Measurements from ENCODE around the gene AHCY. TPM values are rescaled to one million over a fixed set of nuclear protein-coding genes. Genes with fewer than 3 reads are reported as not detected.
"Not testable (repeated sequence)": the region's sequence is repeated elsewhere in the genome, so short reads cannot be mapped to it uniquely, and the experiment has no call there.

Gene AHCY
- total RNA-seq, 1 donor from 2014 or later: 48.1 TPM

DNA sequence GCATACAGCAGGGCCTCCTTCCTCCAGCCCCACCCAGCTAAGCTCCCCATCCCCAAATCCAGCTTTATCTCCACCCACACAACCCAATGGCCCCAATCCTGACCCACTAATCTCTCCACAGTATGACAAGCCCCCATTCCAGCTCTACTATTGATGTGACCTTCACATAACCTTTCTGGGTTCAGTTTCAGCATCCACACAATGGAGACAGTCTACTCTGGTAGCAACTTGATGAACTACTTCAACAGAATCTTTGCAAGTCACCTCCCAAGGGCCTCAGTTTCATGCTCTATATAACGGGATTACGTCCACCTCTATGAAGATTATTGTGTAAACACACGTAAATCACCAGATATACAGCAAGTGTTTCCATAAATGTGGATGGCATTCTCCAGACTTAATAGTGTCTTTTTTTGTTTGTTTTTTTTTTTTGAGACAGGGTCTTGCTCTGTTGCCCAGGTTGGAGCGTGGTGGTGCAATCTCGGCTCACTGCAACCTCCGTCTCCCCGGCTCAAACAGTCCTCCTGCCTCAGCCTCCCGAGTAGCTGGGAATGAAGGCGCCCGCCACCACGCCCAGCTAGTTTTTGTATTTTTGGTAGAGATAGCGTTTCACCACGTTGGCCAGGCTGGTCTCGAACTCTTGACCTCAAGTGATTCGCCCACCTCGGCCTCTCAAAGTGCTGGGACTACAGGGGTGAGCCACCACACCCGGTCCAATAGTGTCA lies 1.4 kb downstream of the AHCY start:
- no peak for ATAC-seq
- intact Hi-C loops (cut with DNase I): no loop called here
- DNase-seq (ENCODE audit: low spot score): no peak

- ATAC-seq (no peak), DNase-seq (ENCODE audit: low spot score) (no peak)
- intact Hi-C loops (cut with DNase I): loop anchor here (1.0 kb wide), 1 partner anchor 42 kb away; no protein-coding TSS in a partner anchor
Observed at GRCh38 chr20:34300809-34301586, 2.2 kb downstream of the AHCY start.

- no peak for ATAC-seq
- DNase-seq (ENCODE audit: low spot score): no peak
- intact Hi-C loops (cut with DNase I): loop anchor here (1.0 kb wide), 1 partner anchor 41 kb away; no protein-coding TSS in a partner anchor
Observed at GRCh38 chr20:34300256-34300806, 2.8 kb downstream of the AHCY start.

GRCh38 chr20:34299556-34300255 lies 3.4 kb downstream of the AHCY start:
- no peak for DNase-seq (ENCODE audit: low spot score)
- ATAC-seq: no peak
- intact Hi-C loops (cut with DNase I): loop anchor here (1.0 kb wide), 1 partner anchor 40 kb away; no protein-coding TSS in a partner anchor

GRCh38 chr20:34298294-34298784 lies 4.8 kb downstream of the AHCY start:
- intact Hi-C loops (cut with DNase I); ATAC-seq; DNase-seq (ENCODE audit: low spot score): not testable (repeated sequence)

DNA sequence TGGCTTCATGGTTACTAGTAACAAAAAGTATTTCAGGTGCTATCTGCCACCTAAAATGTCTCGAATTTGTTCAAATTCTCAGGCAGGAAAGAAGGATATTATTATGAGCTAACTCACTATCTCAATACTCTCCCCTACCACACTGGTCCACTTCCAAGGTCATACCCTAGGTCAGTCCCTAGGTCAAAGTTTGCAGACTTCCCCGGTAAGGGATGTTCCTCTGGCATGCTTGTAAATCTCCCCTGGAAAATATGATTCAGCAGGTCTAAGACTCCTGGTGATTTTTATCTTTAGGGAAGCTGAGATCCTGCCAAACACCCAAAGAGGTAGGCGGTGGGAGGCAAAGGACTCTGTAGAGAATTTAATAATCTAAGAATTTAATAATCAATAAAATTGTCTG lies 6.7 kb downstream of the AHCY start:
- intact Hi-C loops (cut with DNase I): no loop called here
- DNase-seq (ENCODE audit: low spot score): no peak
- ATAC-seq: no peak

DNA sequence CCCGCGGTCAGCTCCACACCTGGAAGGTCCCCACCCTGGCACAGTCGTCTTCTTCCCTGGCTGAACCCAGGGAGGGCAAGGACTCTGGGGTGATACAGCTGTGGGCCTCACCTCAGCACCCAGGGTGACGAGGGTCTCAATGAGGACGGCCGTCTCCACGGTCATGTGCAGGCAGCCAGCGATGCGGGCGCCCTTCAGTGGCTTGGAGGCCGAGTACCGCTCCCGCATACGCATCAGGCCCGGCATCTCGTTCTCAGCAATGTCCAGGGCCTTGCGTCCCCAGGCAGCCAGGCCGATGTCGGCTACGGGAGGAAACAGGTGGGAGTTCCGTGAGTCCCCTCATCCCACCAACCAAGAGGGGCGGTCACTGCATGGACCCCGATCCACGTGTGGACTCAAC lies 7.9 kb downstream of the AHCY start:
- ATAC-seq: no peak
- no peak for DNase-seq (ENCODE audit: low spot score)
- intact Hi-C loops (cut with DNase I): no loop called here

DNA sequence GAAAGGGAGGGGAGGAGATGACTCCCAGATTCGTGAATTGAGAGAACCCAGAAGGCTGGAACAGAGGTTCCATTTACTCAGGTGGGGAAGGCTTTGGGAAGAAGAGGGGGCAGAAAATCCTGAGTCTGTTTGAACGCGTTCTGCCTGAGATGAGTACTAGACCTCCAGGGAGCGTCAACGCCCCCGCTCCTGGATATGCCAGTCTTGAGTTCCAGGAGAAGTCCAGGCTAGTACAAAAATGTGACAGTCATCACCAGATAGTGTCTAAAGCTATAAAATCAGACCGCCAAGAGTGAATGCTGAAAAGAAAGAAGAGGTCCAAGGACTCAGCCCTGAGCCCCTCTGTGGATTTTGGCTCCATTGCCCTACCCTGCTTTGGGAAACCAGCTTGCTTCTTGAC lies 8.6 kb downstream of the AHCY start:
- no peak for DNase-seq (ENCODE audit: low spot score)
- ATAC-seq: no peak

DNA sequence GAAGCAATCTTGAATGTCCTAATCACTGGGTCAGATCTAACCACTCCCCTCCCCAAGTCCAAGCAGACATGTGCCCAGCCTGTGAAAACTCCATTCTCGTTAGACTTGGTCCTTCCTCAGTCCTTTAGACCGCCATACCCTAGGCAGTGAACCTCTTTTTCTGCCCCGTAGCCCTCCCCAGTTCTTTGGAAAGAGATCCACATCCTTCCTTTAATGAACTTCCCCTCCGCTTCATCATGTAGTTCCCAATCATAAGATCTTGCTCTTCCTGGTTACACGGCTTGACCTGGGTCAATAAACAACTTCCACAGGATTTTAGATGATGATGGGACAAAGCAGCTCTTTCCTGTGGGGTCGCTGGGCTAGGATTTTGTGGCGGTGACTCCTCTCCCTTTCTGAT lies 9.6 kb downstream of the AHCY start:
- DNase-seq (ENCODE audit: low spot score) (no peak), ATAC-seq (no peak)
- intact Hi-C loops (cut with DNase I): no loop called here

More for the DNA sequence above, 8.6 kb downstream of the AHCY start:
- intact Hi-C loops (cut with DNase I): no loop called here

DNA sequence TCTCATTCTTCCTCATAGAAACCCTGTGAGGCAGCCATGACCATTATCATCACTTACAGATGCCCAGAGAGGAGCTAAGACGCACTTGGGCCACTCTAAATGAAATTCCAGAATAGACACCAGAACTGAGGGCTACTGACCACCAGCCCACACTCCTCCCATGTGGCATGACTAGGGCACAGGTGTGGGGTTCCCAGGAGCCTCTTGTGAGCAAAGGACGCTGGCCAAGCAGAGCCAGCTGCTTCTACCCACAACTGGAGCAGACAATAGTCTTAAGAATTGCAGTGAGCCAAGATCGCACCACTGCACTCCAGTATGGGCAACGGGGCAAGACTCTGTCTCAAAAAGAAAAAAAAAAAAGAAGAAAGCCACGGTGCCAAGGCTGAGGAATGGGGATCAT lies 10.0 kb downstream of the AHCY start:
- DNase-seq (ENCODE audit: low spot score) (no peak), ATAC-seq (no peak)
- intact Hi-C loops (cut with DNase I): no loop called here

GRCh38 chr20:34292496-34292895 lies 10.7 kb downstream of the AHCY start:
- DNase-seq (ENCODE audit: low spot score) (no peak), ATAC-seq (no peak)
- intact Hi-C loops (cut with DNase I): no loop called here

DNA sequence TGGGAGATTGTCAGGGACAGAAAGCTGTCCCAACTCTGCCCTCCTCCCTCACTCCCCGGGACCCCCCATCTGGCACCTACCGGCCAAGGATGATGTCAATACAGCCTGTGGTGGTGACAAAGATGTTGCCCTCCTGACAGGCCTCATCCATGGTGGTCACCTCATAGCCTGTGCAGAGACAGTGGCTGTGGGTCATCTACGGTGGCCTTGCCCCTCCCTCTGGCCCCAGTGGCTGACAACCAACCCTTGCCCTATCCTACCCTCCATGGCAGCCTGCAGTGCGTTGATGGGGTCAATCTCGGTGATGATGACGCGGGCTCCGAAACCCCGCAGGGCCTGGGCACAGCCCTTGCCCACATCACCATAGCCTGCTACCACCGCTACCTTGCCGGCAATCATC lies 12.7 kb downstream of the AHCY start:
- ATAC-seq: no peak
- no peak for DNase-seq (ENCODE audit: low spot score)
- intact Hi-C loops (cut with DNase I): no loop called here

- intact Hi-C loops (cut with DNase I); DNase-seq (ENCODE audit: low spot score); ATAC-seq: not testable (repeated sequence)
Observed at GRCh38 chr20:34287500-34287899, 15.7 kb downstream of the AHCY start.

- intact Hi-C loops (cut with DNase I): no loop called here
- no peak for DNase-seq (ENCODE audit: low spot score)
- no peak for ATAC-seq
Observed at GRCh38 chr20:34285450-34285849, 17.7 kb downstream of the AHCY start.

DNA sequence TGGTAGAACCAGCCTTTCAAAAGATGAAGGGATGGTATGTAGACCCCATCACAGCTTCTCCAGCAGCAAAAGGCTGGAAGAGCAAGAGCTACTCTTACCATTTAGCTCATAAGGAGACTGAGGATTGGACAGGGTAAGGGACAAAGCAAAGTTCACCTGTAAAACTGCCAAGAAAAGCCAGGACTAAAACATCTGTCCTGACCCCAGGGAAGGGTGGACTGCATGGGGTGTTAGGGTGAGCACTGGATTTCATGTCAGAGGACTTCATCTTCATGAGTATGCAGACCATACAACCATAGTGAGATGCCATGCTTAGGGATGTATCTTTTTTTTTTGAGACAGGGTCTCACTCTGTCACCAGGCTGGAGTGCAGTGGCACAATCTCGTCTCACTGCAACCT lies 19.3 kb downstream of the AHCY start:
- no peak for ATAC-seq

DNA sequence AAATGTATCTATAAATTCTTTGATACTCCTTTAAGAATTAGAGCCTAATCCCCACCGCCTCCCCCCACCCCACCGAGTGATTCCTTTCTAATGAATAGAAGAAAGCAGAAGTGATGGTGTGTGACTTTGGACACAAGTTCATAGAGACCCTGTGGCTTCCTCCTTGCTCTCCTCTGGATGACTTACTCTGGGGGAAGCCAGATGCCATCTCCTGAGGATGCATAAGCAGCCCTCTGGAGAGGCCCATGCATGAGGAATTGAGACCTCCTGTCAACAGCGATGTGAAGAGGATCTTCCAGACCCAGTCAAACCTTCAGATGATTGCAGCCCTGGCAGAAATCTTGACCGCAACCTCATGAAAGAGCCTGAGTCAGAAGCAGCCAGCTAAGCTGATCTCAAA lies 21.1 kb downstream of the AHCY start:
- DNase-seq (ENCODE audit: low spot score) (no peak), ATAC-seq (no peak)
- intact Hi-C loops (cut with DNase I): no loop called here

More for the DNA sequence above, 19.3 kb downstream of the AHCY start:
- intact Hi-C loops (cut with DNase I): no loop called here
- no peak for DNase-seq (ENCODE audit: low spot score)

DNA sequence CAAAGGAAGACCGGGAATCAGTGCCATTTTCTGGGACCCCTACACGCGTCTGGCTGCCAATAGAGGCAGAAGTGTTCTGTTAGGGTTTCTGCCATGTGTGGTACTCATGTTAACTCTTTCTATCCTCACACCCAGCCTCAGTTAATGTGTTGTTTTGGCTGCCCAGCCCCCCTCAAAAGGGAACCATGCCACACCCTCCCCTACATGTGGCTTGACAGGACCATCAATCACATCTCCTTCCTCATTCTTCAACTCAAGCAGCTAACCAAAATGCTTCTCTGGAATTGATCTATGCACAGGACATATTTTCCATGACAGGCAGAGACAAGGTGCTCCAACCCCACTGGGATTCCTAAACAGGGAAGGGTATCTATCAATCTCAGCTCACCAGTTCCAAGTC lies 22.0 kb downstream of the AHCY start:
- DNase-seq (ENCODE audit: low spot score) (no peak), ATAC-seq (no peak)
- intact Hi-C loops (cut with DNase I): no loop called here

DNA sequence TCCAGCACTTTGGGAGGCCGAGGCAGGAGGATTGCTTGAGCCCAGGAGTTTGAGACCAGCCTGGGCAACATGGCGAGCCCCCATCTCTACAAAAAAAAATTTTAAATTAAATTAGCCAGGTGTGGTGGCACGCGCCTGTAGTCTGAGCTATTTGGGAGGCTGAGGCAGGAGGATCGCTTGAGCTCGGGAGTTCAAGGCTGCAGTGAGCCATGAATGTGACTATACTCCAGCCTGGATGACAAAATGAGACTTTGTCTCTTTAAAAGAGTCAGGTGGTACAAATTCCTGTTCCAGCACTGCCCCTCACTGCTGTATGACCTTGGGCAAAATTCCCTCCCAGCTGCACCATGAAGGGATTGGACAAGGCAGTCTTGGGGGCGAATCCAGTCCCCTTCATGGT lies 28.5 kb downstream of the AHCY start:
- no peak for ATAC-seq
- intact Hi-C loops (cut with DNase I): no loop called here
- DNase-seq (ENCODE audit: low spot score): no peak

DNA sequence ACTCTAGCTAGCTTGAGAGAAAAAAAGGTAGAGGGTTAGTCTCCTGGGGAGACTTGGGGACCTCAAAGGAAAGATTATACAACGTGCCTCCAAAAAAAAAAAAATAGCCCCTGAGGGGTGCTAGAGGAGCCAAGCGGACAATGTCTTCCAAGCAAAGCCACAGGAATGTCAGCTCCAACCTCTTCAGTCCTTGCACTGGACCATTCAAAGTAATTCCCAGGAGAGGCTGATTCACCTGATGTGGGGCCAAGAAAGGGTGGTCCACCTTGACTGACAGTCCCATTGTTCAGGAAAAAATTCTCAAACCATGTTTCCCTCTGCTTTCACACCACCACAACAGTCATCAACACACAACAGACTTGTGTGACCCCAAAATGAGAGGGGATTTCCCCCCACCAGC lies 31.2 kb downstream of the AHCY start:
- intact Hi-C loops (cut with DNase I): no loop called here
- ATAC-seq (no peak), DNase-seq (ENCODE audit: low spot score) (no peak)

All from sciatic nerve (tissue), 2 donors.